Measurements from ENCODE around the gene GPS1.

Gene GPS1

GRCh38 chr17:82029990-82030469 is 21.7 kb upstream of the GPS1 start:
- DNase-seq = no peak

- DNase-seq = peak; percentile 17
These were observed 21.0 kb upstream of the GPS1 start for GRCh38 chr17:82030470-82031302.

- DNase-seq = no peak
These were observed 20.3 kb upstream of the GPS1 start, which contains the start of gene RAC3 for GRCh38 chr17:82031303-82031884. TSS of gene RAC3 (plus strand) at chr17:82031678. CDS start at chr17:82031762, 84 bp downstream.

- DNase-seq = no peak
These were observed 19.6 kb upstream of the GPS1 start for GRCh38 chr17:82031885-82032627.

- no peak for DNase-seq
These were observed 18.2 kb upstream of the GPS1 start for GRCh38 chr17:82033359-82034085.

GRCh38 chr17:82034371-82035011 is 17.2 kb upstream of the GPS1 start:
- DNase-seq = no peak

GRCh38 chr17:82035488-82035887 is 16.2 kb upstream of the GPS1 start:
- DNase-seq = peak; percentile 3

- no peak for DNase-seq
These were observed 15.6 kb upstream of the GPS1 start for GRCh38 chr17:82035956-82036633.

GRCh38 chr17:82036634-82037091 is 15.0 kb upstream of the GPS1 start:
- no peak for DNase-seq

- peak; percentile 83 for DNase-seq
These were observed 14.4 kb upstream of the GPS1 start, which contains the start of gene DCXR for GRCh38 chr17:82037092-82037888. TSS of gene DCXR (minus strand) at chr17:82037697. CDS start at chr17:82037682, 15 bp downstream.

- DNase-seq = no peak
These were observed 13.9 kb upstream of the GPS1 start for GRCh38 chr17:82037889-82038195.

- DNase-seq = peak; percentile 8
These were observed 12.8 kb upstream of the GPS1 start for GRCh38 chr17:82038796-82039409.

GRCh38 chr17:82039695-82040299 is 11.9 kb upstream of the GPS1 start:
- DNase-seq = no peak

GRCh38 chr17:82041144-82041814 is 10.4 kb upstream of the GPS1 start:
- no peak for DNase-seq

- no peak for DNase-seq
These were observed 9.0 kb upstream of the GPS1 start for GRCh38 chr17:82042649-82043048.

GRCh38 chr17:82043507-82043906 is 8.2 kb upstream of the GPS1 start:
- DNase-seq = no peak

GRCh38 chr17:82045936-82046484 is 5.7 kb upstream of the GPS1 start:
- no peak for DNase-seq

- DNase-seq = no peak
These were observed 4.8 kb upstream of the GPS1 start for GRCh38 chr17:82046903-82047302.

GRCh38 chr17:82047379-82047778 is 4.3 kb upstream of the GPS1 start:
- DNase-seq = no peak

Measured in kidney glomerular epithelial cell (primary cell).